ENCODE results near the gene SATB2. TPM values are rescaled to one million over a fixed set of nuclear protein-coding genes. Genes with fewer than 3 reads are reported as not detected.

The SATB2 gene
- total RNA-seq, 1 experiment from 2014 or later = 22.1 TPM

- TF ChIP-seq TEAD4 (CRISPR knock-in tag; IDR thresholded peaks at IDR 0.05) = no peak
- TF ChIP-seq TP53 (CRISPR knock-in tag; IDR thresholded peaks at IDR 0.05) = no peak
- TF ChIP-seq JAZF1 (CRISPR knock-in tag; IDR thresholded peaks at IDR 0.05) = no peak
- TF ChIP-seq GTF2I (CRISPR knock-in tag; conservative IDR thresholded peaks at IDR 0.05) = no peak
- TF ChIP-seq ZNF138 (CRISPR knock-in tag; conservative IDR thresholded peaks at IDR 0.05) = no peak
- no peak for TF ChIP-seq MLX (CRISPR knock-in tag; IDR thresholded peaks at IDR 0.05)
- no peak for TF ChIP-seq AR (CRISPR knock-in tag; IDR thresholded peaks at IDR 0.05)
- no peak for TF ChIP-seq ARID4B (CRISPR knock-in tag; IDR thresholded peaks at IDR 0.05; ENCODE audit: borderline replicate concordance)
- no peak for TF ChIP-seq CDX4 (CRISPR knock-in tag; IDR thresholded peaks at IDR 0.05; ENCODE audit: borderline replicate concordance)
- no peak for TF ChIP-seq PRRX2 (CRISPR knock-in tag; IDR thresholded peaks at IDR 0.05)
Measured at GRCh38 chr2:199505755-199506403, 48.1 kb upstream of the SATB2 start (continued).

- no peak overlapping the region for H3K27ac Mint-ChIP-seq
- H3K36me3 Mint-ChIP-seq = no peaks in the 10 kb centered on the region
- no peak for TF ChIP-seq FOXP4 (CRISPR knock-in tag; IDR thresholded peaks at IDR 0.05)
- ChIA-PET CTCF (no interaction called here), POLR2A (no interaction called here)
- no peak for ATAC-seq
- no peak overlapping the region for H3K4me3 Mint-ChIP-seq
- H3K4me1 Mint-ChIP-seq = no peaks in the 10 kb centered on the region
- no peaks in the 10 kb centered on the region for H3K27me3 Mint-ChIP-seq (ENCODE audit: low read depth)
- H3K9me3 Mint-ChIP-seq = no peaks in the 10 kb centered on the region
- DNase-seq (ENCODE audit: low spot score) = no peak
Measured at GRCh38 chr2:199503148-199503547, 45.4 kb upstream of the SATB2 start.

GRCh38 chr2:199499005-199499404 is 41.3 kb upstream of the SATB2 start:
- no peaks in the 10 kb centered on the region for H3K36me3 Mint-ChIP-seq
- ATAC-seq = no peak
- H3K27me3 Mint-ChIP-seq (ENCODE audit: low read depth) = no peaks in the 10 kb centered on the region
- CTCF ChIA-PET = interaction anchor here (0.7 to 2.7 kb wide), 2 partner anchors 10 to 205 kb away, joined by 5 to 14 read pairs; no protein-coding TSS in a partner anchor
- no peak overlapping the region for H3K27ac Mint-ChIP-seq
- peaks cover 6% of the 10 kb centered on the region for H3K4me1 Mint-ChIP-seq
- no peak overlapping the region for H3K4me3 Mint-ChIP-seq
- DNase-seq (ENCODE audit: low spot score) = no peak
- no peaks in the 10 kb centered on the region for H3K9me3 Mint-ChIP-seq
- POLR2A ChIA-PET = no interaction called here
- TF ChIP-seq ERG (CRISPR knock-in tag; IDR thresholded peaks at IDR 0.05) = no peak
- no peak for TF ChIP-seq NFYB (CRISPR knock-in tag; conservative IDR thresholded peaks at IDR 0.05; ENCODE audit: low read depth)
- no peak for TF ChIP-seq JUN (CRISPR knock-in tag; IDR thresholded peaks at IDR 0.05)
- no peak for TF ChIP-seq TCF7 (CRISPR knock-in tag; IDR thresholded peaks at IDR 0.05; ENCODE audit: low read depth)
- TF ChIP-seq MYBL2 (CRISPR knock-in tag; IDR thresholded peaks at IDR 0.05) = no peak
- TF ChIP-seq ESRRA (CRISPR knock-in tag; IDR thresholded peaks at IDR 0.05; ENCODE audit: borderline replicate concordance) = no peak
- no peak for TF ChIP-seq FOXP4 (CRISPR knock-in tag; IDR thresholded peaks at IDR 0.05)
- TF ChIP-seq NR1H2 (CRISPR knock-in tag; IDR thresholded peaks at IDR 0.05) = no peak
- no peak for TF ChIP-seq ZNF423 (CRISPR knock-in tag; IDR thresholded peaks at IDR 0.05)
- TF ChIP-seq JAZF1 (CRISPR knock-in tag; IDR thresholded peaks at IDR 0.05) = no peak

Measured in WTC11 (cell line).